PC-3 (cell line): Measurements from ENCODE around the gene SSNA1.

ENCODE experiments used
- EZH2 ChIP-seq: fragments of 300-600 bp; sonication (generic); IDR thresholded peaks from one replicate; pipeline ENCODE4 v1.6.1; 2017; ENCODE audit warnings: antibody characterized with exemption, mild to moderate bottlenecking, low read length; ENCODE audit not compliant: unreplicated experiment
- EZH2phosphoT487 ChIP-seq: fragments of 300-600 bp; sonication (generic); IDR thresholded peaks from 2 replicates; pipeline ENCODE4 v1.6.1; 2018; ENCODE audit warnings: mild to moderate bottlenecking, antibody characterized with exemption, low read length, borderline replicate concordance
- TF ChIP-seq, protein P1 (sequence below): fragments of 300-600 bp; sonication (generic); conservative IDR thresholded peaks from 2 replicates; pipeline ENCODE4 v1.5.1; 2017; ENCODE audit warnings: antibody characterized with exemption, low read depth, mild to moderate bottlenecking, low read length

DNA sequence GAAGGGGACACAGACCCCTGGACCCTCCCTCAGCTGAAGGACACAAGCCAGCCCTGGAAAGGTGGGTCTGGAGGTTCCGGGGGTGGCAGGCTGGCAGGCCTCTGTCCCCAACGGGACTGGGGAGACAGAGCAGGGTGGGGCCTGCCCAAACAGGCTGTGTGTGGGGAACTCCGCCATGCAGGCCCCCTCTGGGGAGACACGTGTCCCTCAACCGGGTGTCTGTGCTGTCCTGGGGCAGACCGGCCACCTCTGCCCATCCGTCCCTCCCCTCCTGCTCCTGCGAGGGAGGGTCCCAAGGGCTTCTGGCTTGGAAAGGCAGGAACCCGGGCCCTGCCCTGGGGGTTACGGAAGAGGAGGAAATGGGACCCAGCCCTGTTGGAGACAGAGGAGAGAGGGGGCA is 43.6 kb downstream of the SSNA1 start:
- TF ChIP-seq, protein P1, sequence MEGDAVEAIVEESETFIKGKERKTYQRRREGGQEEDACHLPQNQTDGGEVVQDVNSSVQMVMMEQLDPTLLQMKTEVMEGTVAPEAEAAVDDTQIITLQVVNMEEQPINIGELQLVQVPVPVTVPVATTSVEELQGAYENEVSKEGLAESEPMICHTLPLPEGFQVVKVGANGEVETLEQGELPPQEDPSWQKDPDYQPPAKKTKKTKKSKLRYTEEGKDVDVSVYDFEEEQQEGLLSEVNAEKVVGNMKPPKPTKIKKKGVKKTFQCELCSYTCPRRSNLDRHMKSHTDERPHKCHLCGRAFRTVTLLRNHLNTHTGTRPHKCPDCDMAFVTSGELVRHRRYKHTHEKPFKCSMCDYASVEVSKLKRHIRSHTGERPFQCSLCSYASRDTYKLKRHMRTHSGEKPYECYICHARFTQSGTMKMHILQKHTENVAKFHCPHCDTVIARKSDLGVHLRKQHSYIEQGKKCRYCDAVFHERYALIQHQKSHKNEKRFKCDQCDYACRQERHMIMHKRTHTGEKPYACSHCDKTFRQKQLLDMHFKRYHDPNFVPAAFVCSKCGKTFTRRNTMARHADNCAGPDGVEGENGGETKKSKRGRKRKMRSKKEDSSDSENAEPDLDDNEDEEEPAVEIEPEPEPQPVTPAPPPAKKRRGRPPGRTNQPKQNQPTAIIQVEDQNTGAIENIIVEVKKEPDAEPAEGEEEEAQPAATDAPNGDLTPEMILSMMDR: no peak
- TF ChIP-seq EZH2: no peak
- TF ChIP-seq EZH2phosphoT487: no peak
